Stomach (tissue), 9 donors: ENCODE measurements around the gene MINK1. TPM values are rescaled to one million over a fixed set of nuclear protein-coding genes. Genes with fewer than 3 reads are reported as not detected.
A peak's percentile ranks its signal among the peaks of the same experiment; 100 is the strongest.
"Not testable (repeated sequence)": the region's sequence is repeated elsewhere in the genome, so short reads cannot be mapped to it uniquely, and the experiment has no call there.

Source experiments
- DNase-seq, 2 donors: peaks; one replicate each; pipeline versions ENCODE4 v3.0.0 to v3.0.0-alpha.2; 2013 to 2019
- H3K27ac ChIP-seq, 5 donors: fragments of 200-600 bp in 4 of 5; sonication (generic) in 4 of 5; one replicate each; pipeline ENCODE4 v1.5.1; 2013 to 2019; ENCODE audit warnings: mild to moderate bottlenecking in 1 of 5, moderate library complexity in 1 of 5
- H3K27me3 ChIP-seq, 3 donors: fragments of 200-600 bp; sonication (generic); one replicate each; pipeline ENCODE4 v1.5.1; 2017 to 2019; ENCODE audit warnings: mixed run types in 1 of 3
- H3K36me3 ChIP-seq, 4 donors: fragments of 200-600 bp; sonication (generic); 1 replicate in 3 of 4; 2 replicates in 1 of 4; pipeline ENCODE4 v1.5.1; 2016 to 2019
- H3K4me1 ChIP-seq, 4 donors: fragments of 200-600 bp; sonication (generic); one replicate each; pipeline ENCODE4 v1.5.1; 2016 to 2019
- H3K4me3 ChIP-seq, 4 donors: fragments of 200-600 bp; sonication (generic) in 3 of 4; one replicate each; pipeline ENCODE4 v1.5.1; 2016 to 2019; ENCODE audit warnings: mild to moderate bottlenecking in 1 of 4
- H3K9me3 ChIP-seq, 4 donors: fragments of 200-600 bp; sonication (generic); one replicate each; pipeline ENCODE4 v1.5.1; 2016 to 2019
- EP300 ChIP-seq: sonication (generic); formaldehyde crosslinking; IDR thresholded peaks from one replicate; pipeline ENCODE4 v1.6.1; 2017; ENCODE audit warnings: antibody characterized with exemption
- POLR2A ChIP-seq, 4 donors: fragments of 450-650 bp; IDR thresholded peaks; one replicate each; pipeline ENCODE4 v1.6.1; 2016; ENCODE audit warnings: antibody characterized with exemption in 4 of 4, control low read depth in 2 of 4, mild to moderate bottlenecking in 1 of 4, moderate library complexity in 1 of 4
- POLR2AphosphoS5 ChIP-seq, 3 donors: sonication (generic); formaldehyde crosslinking; IDR thresholded peaks; one replicate each; pipeline ENCODE4 v1.6.1; 2016; ENCODE audit warnings: antibody characterized with exemption in 3 of 3
- WGBS, 5 donors: extraction: QIAGEN DNeasy Blood & Tissue Kit in 3 of 5; methylation state at CpG; one replicate each; pipeline versions ENCODE4 v1.1.5 to v1.1.7; 2013 to 2018; 5-methylcytosine and 5-hydroxymethylcytosine counted together
- intact Hi-C: fragments of 100-400 bp; cut with DNase I; formaldehyde crosslinking; loops from one replicate; pipeline ENCODE4 v1.15.1; 2023; ENCODE audit warnings: low total_unique reads
- polyA plus RNA-seq, 3 donors: library from polyadenylated mRNA; stranded (reverse); fragments of 200-250 nt; gene quantifications; one replicate each; pipeline ENCODE4 v1.2.3, GENCODE V29; 2013
- total RNA-seq, 5 donors: library from RNA; depleted of rRNA; stranded (reverse); fragments of >200 nt; gene quantifications; one replicate each; pipeline versions ENCODE4 v1.1.0 to v1.2.3, GENCODE V29; 2014 to 2016
- TF ChIP-seq, protein P1 (sequence below), 7 experiments: fragments of 450-650 bp in 4 of 7; fragments of 200-600 bp in 3 of 7; sonication (generic) in 3 of 7; IDR thresholded peaks; one replicate each; pipeline ENCODE4 v1.5.1; 2016 to 2019; ENCODE audit warnings: antibody characterized with exemption in 7 of 7, control low read depth in 2 of 7, mild to moderate bottlenecking in 1 of 7
- donor health status: healthy with polysubstance abuse.
- donor health status: Bipolar disorder and iron deficiency.
- donor health status: healthy.

The MINK1 gene
- total and polyA plus RNA-seq, 8 donors: 24.6 to 230 (median 49.4) TPM

DNA sequence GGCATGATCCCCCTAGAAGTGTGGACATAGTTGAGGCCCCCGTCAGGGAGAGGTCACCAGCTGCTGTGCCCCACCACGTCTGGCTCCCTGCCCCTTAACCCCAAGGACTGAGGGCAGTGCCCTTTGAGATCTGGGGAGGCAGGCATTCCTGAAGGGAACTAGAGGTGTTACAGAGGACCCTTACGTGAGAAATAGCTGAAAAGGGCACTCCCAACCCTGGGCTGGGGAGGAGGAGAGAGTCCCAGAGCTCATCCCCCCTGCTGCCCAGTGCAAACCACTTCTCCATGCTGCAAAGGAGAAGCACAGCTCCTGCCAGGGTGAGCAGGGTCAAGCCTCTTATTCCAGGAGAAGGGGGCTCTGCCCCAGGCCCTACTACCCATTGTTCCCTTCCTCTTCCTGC lies 10.3 kb upstream of the MINK1 start:
- H3K4me1 ChIP-seq: peaks cover 0 to 7% (median 3%) of the 10 kb centered on the region in 4 donors
- peaks cover 3 to 59% (median 47%) of the 10 kb centered on the region in 4 donors for H3K36me3 ChIP-seq
- no peaks in the 10 kb centered on the region for H3K9me3 ChIP-seq
- no peak for TF ChIP-seq POLR2A (IDR thresholded peaks at IDR 0.05)
- no peak for TF ChIP-seq POLR2AphosphoS5 (IDR thresholded peaks at IDR 0.05)
- TF ChIP-seq, protein P1, sequence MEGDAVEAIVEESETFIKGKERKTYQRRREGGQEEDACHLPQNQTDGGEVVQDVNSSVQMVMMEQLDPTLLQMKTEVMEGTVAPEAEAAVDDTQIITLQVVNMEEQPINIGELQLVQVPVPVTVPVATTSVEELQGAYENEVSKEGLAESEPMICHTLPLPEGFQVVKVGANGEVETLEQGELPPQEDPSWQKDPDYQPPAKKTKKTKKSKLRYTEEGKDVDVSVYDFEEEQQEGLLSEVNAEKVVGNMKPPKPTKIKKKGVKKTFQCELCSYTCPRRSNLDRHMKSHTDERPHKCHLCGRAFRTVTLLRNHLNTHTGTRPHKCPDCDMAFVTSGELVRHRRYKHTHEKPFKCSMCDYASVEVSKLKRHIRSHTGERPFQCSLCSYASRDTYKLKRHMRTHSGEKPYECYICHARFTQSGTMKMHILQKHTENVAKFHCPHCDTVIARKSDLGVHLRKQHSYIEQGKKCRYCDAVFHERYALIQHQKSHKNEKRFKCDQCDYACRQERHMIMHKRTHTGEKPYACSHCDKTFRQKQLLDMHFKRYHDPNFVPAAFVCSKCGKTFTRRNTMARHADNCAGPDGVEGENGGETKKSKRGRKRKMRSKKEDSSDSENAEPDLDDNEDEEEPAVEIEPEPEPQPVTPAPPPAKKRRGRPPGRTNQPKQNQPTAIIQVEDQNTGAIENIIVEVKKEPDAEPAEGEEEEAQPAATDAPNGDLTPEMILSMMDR (IDR thresholded peaks at IDR 0.05): no peak
- no peak for TF ChIP-seq EP300
- no peak overlapping the region for H3K27ac ChIP-seq
- H3K27me3 ChIP-seq: no peaks in the 10 kb centered on the region
- no peak overlapping the region for H3K4me3 ChIP-seq
- 62 to 72% (median 66%) methylated on average over 3 of the region's 3 CpGs for WGBS, 5 donors
- no peak for DNase-seq
- intact Hi-C loops: no loop called here

- WGBS, 5 donors: 41 to 63% (median 57%) methylated on average over 12 of the region's 12 CpGs
Measured at GRCh38 chr17:4823373-4824089, 9.6 kb upstream of the MINK1 start.

DNA sequence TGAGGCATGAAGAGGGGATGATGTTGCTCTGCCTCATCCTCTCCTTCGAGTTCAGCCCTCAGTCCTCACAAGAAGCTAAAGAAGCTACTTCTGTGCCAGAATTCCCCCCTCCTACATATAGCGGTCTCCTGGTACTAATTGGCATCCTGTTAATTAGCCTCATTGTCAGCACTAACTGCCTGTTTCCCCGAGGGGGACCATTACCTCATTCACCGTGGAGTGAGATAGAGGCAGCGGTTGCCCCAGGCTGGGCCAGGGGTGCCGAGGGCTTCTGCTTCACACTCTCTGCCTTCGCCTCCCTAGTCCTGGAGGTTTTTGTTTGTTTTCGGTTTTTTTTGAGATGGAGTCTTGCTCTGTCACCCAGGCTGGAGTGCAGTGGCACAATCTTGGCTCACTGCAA lies 5.7 kb upstream of the MINK1 start:
- intact Hi-C loops: no loop called here
- peaks cover 3 to 15% (median 13%) of the 10 kb centered on the region in 4 donors for H3K36me3 ChIP-seq
- 67 to 77% (median 69%) methylated on average over 8 of the region's 8 CpGs for WGBS, 5 donors
- no peaks in the 10 kb centered on the region for H3K27me3 ChIP-seq
- no peak for TF ChIP-seq POLR2A (IDR thresholded peaks at IDR 0.05)
- TF ChIP-seq POLR2AphosphoS5 (IDR thresholded peaks at IDR 0.05): no peak
- no peak for TF ChIP-seq EP300
- TF ChIP-seq, protein P1 (IDR thresholded peaks at IDR 0.05): no peak
- H3K27ac ChIP-seq: no peak overlapping the region
- no peaks in the 10 kb centered on the region for H3K9me3 ChIP-seq
- no peak for DNase-seq
- peaks cover 0 to 7% (median 3%) of the 10 kb centered on the region in 4 donors for H3K4me1 ChIP-seq
- H3K4me3 ChIP-seq: no peak overlapping the region

More at GRCh38 chr17:4823373-4824089, 9.6 kb upstream of the MINK1 start:
- Histone ChIP-seq H3K4me1 (peaks cover 0 to 7% (median 3%) of the 10 kb centered on the region in 4 donors), H3K9me3 (no peaks in the 10 kb centered on the region), H3K4me3 (no peak overlapping the region), H3K36me3 (peaks cover 3 to 52% (median 40%) of the 10 kb centered on the region in 4 donors), H3K27me3 (no peaks in the 10 kb centered on the region), H3K27ac (no peak overlapping the region)
- TF ChIP-seq POLR2A (IDR thresholded peaks at IDR 0.05): no peak
- TF ChIP-seq EP300: no peak
- no peak for TF ChIP-seq POLR2AphosphoS5 (IDR thresholded peaks at IDR 0.05)
- TF ChIP-seq, protein P1 (IDR thresholded peaks at IDR 0.05): no peak
- intact Hi-C loops: no loop called here
- peak in 1 of 2 donors; percentile 34 for DNase-seq

- H3K36me3 ChIP-seq, H3K27me3 ChIP-seq, intact Hi-C loops, H3K9me3 ChIP-seq, DNase-seq: not testable (repeated sequence)
- Histone ChIP-seq H3K27ac (peak overlapping the region; percentile 95 to 98 (median 96)), H3K4me1 (peaks cover 20 to 44% (median 36%) of the 10 kb centered on the region in 4 donors), H3K4me3 (peak overlapping the region; percentile 84 to 97 (median 96))
- WGBS, 5 donors: 0 to 2% (median 0%) methylated on average over 9 to 14 of the region's 17 CpGs
Measured at GRCh38 chr17:4832829-4833177, 337 bp upstream of the MINK1 start.
